Endothelial cell of umbilical vein (primary cell): ENCODE results near the gene CCDC85B. TPM values are rescaled to one million over a fixed set of nuclear protein-coding genes. Genes with fewer than 3 reads are reported as not detected.

Experiments
- BruUV-seq: library from RNA; stranded (reverse); fragments of 400-500 nt; replicated peaks from 2 replicates; lab custom pipeline; 2021; lab: Mats Ljungman, UMichigan
- CTCF ChIA-PET: fragments of 300-600, 350-600 bp; sonication (Branson Sonifier 250); formaldehyde crosslinking; loops from one replicate; lab custom pipeline; 2021; ENCODE audit warnings: antibody characterized with exemption, inconsistent platforms; lab: Charles Lee
- POLR2A ChIA-PET: fragments of 300-600, 350-600 bp; sonication (Branson Sonifier 250); formaldehyde crosslinking; loops from one replicate; lab custom pipeline; 2021; ENCODE audit warnings: antibody characterized with exemption, inconsistent platforms; lab: Charles Lee
- DNase-seq: peaks from one replicate; pipeline ENCODE4 v3.0.0-alpha.2; 2011; ENCODE audit warnings: low read depth, low spot score
- FAIRE-seq: peaks from 2 replicates; lab custom pipeline; 2011; peaks lifted over from hg19 to GRCh38; lab: Jason Lieb, UNC
- H2AFZ ChIP-seq: 2 replicates; pipeline ENCODE4 v1.6.0; 2012; ENCODE audit warnings: low read depth, low read length, control low read depth, inconsistent platforms
- H3K27ac ChIP-seq: 2 replicates; pipeline ENCODE4 v1.5.1; 2011; ENCODE audit warnings: low read depth, mild to moderate bottlenecking, control low read depth, low read length, moderate library complexity; ENCODE audit not compliant: insufficient read depth
- H3K27me3 ChIP-seq, 2 experiments: 2 replicates each; pipeline versions ENCODE4 v1.6.0 to v1.6.1; 2011; ENCODE audit warnings: low read length in 2 of 2, mixed read lengths in 1 of 2; ENCODE audit not compliant: control insufficient read depth in 2 of 2, insufficient read depth in 2 of 2
- H3K36me3 ChIP-seq, 2 experiments: 2 replicates in 1 of 2; 3 replicates in 1 of 2; pipeline ENCODE4 v1.5.1; 2011; ENCODE audit warnings: low read length in 2 of 2, mild to moderate bottlenecking in 1 of 2, moderate library complexity in 1 of 2; ENCODE audit not compliant: control insufficient read depth in 2 of 2, insufficient read depth in 2 of 2; ENCODE audit errors: extremely low read depth in 1 of 2
- H3K4me1 ChIP-seq: 3 replicates; pipeline ENCODE4 v1.5.1; 2011; ENCODE audit warnings: mild to moderate bottlenecking, low read length; ENCODE audit not compliant: control insufficient read depth, insufficient read depth; ENCODE audit errors: extremely low read depth
- H3K4me2 ChIP-seq: 2 replicates; pipeline ENCODE4 v1.6.1; 2011; ENCODE audit warnings: low read length, control low read depth, mixed read lengths; ENCODE audit not compliant: insufficient read depth
- H3K4me3 ChIP-seq, 3 experiments: fragments of 200-600 bp in 1 of 3; sonication (generic), shearing (Covaris generic) in 1 of 3; replicated peaks in 1 of 3; 2 replicates each; pipeline ENCODE4 v1.5.1; 2011 to 2016; ENCODE audit warnings: control low read depth in 3 of 3, low read length in 3 of 3, mild to moderate bottlenecking in 2 of 3, inconsistent platforms in 1 of 3, low read depth in 1 of 3, moderate library complexity in 1 of 3; ENCODE audit not compliant: insufficient read depth in 1 of 3
- H3K79me2 ChIP-seq: 2 replicates; pipeline ENCODE4 v1.6.0; 2012; ENCODE audit warnings: low read length, inconsistent platforms; ENCODE audit not compliant: control insufficient read depth, insufficient read depth
- H3K9ac ChIP-seq: replicated peaks from 2 replicates; pipeline ENCODE3; 2011; ENCODE audit warnings: low read length, control low read depth; ENCODE audit not compliant: insufficient read depth; ENCODE audit errors: extremely low read depth
- H3K9me1 ChIP-seq: replicated peaks from 3 replicates; pipeline ENCODE4 v1.6.0; 2011; ENCODE audit warnings: mild to moderate bottlenecking, low read length; ENCODE audit not compliant: control insufficient read depth, insufficient read depth; ENCODE audit errors: extremely low read depth
- H3K9me3 ChIP-seq: replicated peaks from 2 replicates; pipeline ENCODE4 v1.5.1; 2012; ENCODE audit warnings: low read length, inconsistent platforms; ENCODE audit not compliant: control insufficient read depth, insufficient read depth
- H4K20me1 ChIP-seq: replicated peaks from 2 replicates; pipeline ENCODE3; 2011; ENCODE audit warnings: mild to moderate bottlenecking, low read length; ENCODE audit not compliant: control insufficient read depth, insufficient read depth; ENCODE audit errors: extremely low read depth
- CTCF ChIP-seq, 2 donors: IDR thresholded peaks; 1 replicate in 1 of 2; 2 replicates in 1 of 2; pipeline ENCODE4 v1.5.1; 2011; ENCODE audit warnings: low read length in 2 of 2, mild to moderate bottlenecking in 2 of 2, moderate library complexity in 2 of 2, control low read depth in 1 of 2, inconsistent platforms in 1 of 2, low read depth in 1 of 2; ENCODE audit not compliant: insufficient read depth in 1 of 2; ENCODE audit errors: extremely low read depth in 1 of 2
- EZH2 ChIP-seq: IDR thresholded peaks from 2 replicates; pipeline ENCODE4 v1.6.1; 2012; ENCODE audit warnings: borderline replicate concordance, low read depth, mild to moderate bottlenecking, moderate library complexity, low read length, inconsistent platforms; ENCODE audit not compliant: severe bottlenecking
- FOS ChIP-seq: IDR thresholded peaks from 2 replicates; pipeline ENCODE4 v1.6.1; 2011; ENCODE audit warnings: mild to moderate bottlenecking, low read length, moderate library complexity, borderline replicate concordance; ENCODE audit not compliant: insufficient read depth
- GATA2 ChIP-seq: IDR thresholded peaks from 2 replicates; pipeline ENCODE4 v1.7.0; 2011; ENCODE audit warnings: low read depth, mild to moderate bottlenecking, moderate library complexity, mixed read lengths, low read length; ENCODE audit not compliant: insufficient read length, insufficient read depth
- JUN ChIP-seq: IDR thresholded peaks from 2 replicates; pipeline ENCODE4 v1.6.1; 2011; ENCODE audit warnings: borderline replicate concordance, low read depth; ENCODE audit not compliant: insufficient read length, insufficient read depth
- MAX ChIP-seq: IDR thresholded peaks from 2 replicates; pipeline ENCODE4 v1.6.1; 2011; ENCODE audit not compliant: insufficient read depth, insufficient read length
- MYC ChIP-seq: IDR thresholded peaks from one replicate; pipeline ENCODE4 v1.6.1; 2011; ENCODE audit warnings: mild to moderate bottlenecking, low read depth, low read length
- POLR2A ChIP-seq: IDR thresholded peaks from 2 replicates; pipeline ENCODE4 v1.6.1; 2012; ENCODE audit warnings: low read depth, mild to moderate bottlenecking, control low read depth, low read length
- POLR2AphosphoS5 ChIP-seq: IDR thresholded peaks from 2 replicates; pipeline ENCODE4 v1.6.1; 2012; ENCODE audit warnings: low read depth, mild to moderate bottlenecking, control low read depth, low read length, moderate library complexity; ENCODE audit not compliant: insufficient read depth
- dilution Hi-C: fragments of 300-500 bp; cut with MboI; formaldehyde crosslinking; loops from one replicate; pipeline ENCODE4 v1.15.0; 2019; ENCODE audit warnings: low sequenced_read_pairs; ENCODE audit not compliant: extremely low pct_ligation_motif_present
- intact Hi-C: fragments of 100-400 bp; cut with micrococcal nuclease; formaldehyde crosslinking; loops from one replicate; pipeline ENCODE4 v1.10.0; 2022
- polyA plus RNA-seq, 4 experiments: library from polyadenylated mRNA; depleted of rRNA in 3 of 4; stranded (reverse) in 3 of 4; unstranded in 1 of 4; fragments of >200 nt; gene quantifications; 2 replicates each; pipeline versions ENCODE4 v1.2.1 to v1.2.3, GENCODE V29; 2011 to 2012; ENCODE audit warnings: missing spikeins in 1 of 4
- total RNA-seq: library from RNA; stranded (reverse); gene quantifications from 2 replicates; pipeline ENCODE4 v1.2.3, GENCODE V29; 2021

CCDC85B gene
- total and polyA plus RNA-seq, 2 donors (not counting 3 experiments of a cell fraction or from before 2014, with no cell fraction given) = 105 to 107 TPM

GRCh38 chr11:65907878-65908277 lies 17.4 kb downstream of the CCDC85B start:
- Histone ChIP-seq H3K4me1 (peaks cover 26% of the 10 kb centered on the region), H3K4me2 (no peak overlapping the region), H3K27ac (no peak overlapping the region), H3K9me1 (no peaks in the 10 kb centered on the region), H4K20me1 (no peaks in the 10 kb centered on the region), H3K9ac (no peak overlapping the region), H2AFZ (no peak overlapping the region), H3K4me3 (no peak overlapping the region), H3K36me3 (no peaks in the 10 kb centered on the region), H3K9me3 (no peaks in the 10 kb centered on the region), H3K27me3 (no peaks in the 10 kb centered on the region), H3K79me2 (no peaks in the 10 kb centered on the region)
- FAIRE-seq (no peak), DNase-seq (no peak)
- ChIA-PET CTCF (interaction anchor here (1.1 kb wide), 1 partner anchor 8 kb away, joined by 3 read pairs; no protein-coding TSS in a partner anchor), POLR2A (no interaction called here)
- BruUV-seq = no TSS peak
- no peak for TF ChIP-seq GATA2
- no peak for TF ChIP-seq CTCF (IDR thresholded peaks at IDR 0.05; ENCODE audit: extremely low read depth in 1 of 2, insufficient read depth in 1 of 2, low read depth in 1 of 2, low read length in 2 of 2)
- no peak for TF ChIP-seq EZH2
- TF ChIP-seq MAX = no peak
- TF ChIP-seq FOS = no peak
- TF ChIP-seq JUN = no peak
- TF ChIP-seq POLR2AphosphoS5 = no peak
- no peak for TF ChIP-seq MYC
- TF ChIP-seq POLR2A = no peak
- dilution Hi-C loops = no loop called here
- intact Hi-C loops = no loop called here
